ENCODE results near the gene ARHGEF4.

Gene ARHGEF4

GRCh38 chr2:130853391-130853790, 16.7 kb downstream of the ARHGEF4 start:
- DNase-seq = no peak

GRCh38 chr2:130854301-130854700, 17.6 kb downstream of the ARHGEF4 start:
- no peak for DNase-seq

- no peak for DNase-seq
Observed at GRCh38 chr2:130864830-130865800, 28.4 kb downstream of the ARHGEF4 start.

GRCh38 chr2:130869441-130870160, 32.9 kb downstream of the ARHGEF4 start:
- DNase-seq = no peak

- no peak for DNase-seq
Observed at GRCh38 chr2:130870161-130870485, 33.4 kb downstream of the ARHGEF4 start.

- DNase-seq = no peak
Observed at GRCh38 chr2:130870779-130871178, 34.1 kb downstream of the ARHGEF4 start.

- DNase-seq = no peak
Observed at GRCh38 chr2:130871843-130872740, 35.4 kb downstream of the ARHGEF4 start.

GRCh38 chr2:130872741-130873125, 36.0 kb downstream of the ARHGEF4 start:
- DNase-seq = no peak

GRCh38 chr2:130873700-130874346, 37.1 kb downstream of the ARHGEF4 start:
- peak; percentile 76 for DNase-seq

- DNase-seq = no peak
Observed at GRCh38 chr2:130874512-130874911, 37.8 kb downstream of the ARHGEF4 start.

- DNase-seq = no peak
Observed at GRCh38 chr2:130875935-130876334, 39.2 kb downstream of the ARHGEF4 start.

- no peak for DNase-seq
Observed at GRCh38 chr2:130877258-130877657, 40.5 kb downstream of the ARHGEF4 start.

GRCh38 chr2:130878316-130878715, 41.6 kb downstream of the ARHGEF4 start:
- DNase-seq = no peak

GRCh38 chr2:130878933-130879332, 42.2 kb downstream of the ARHGEF4 start:
- DNase-seq = no peak

GRCh38 chr2:130882111-130882690, 45.5 kb downstream of the ARHGEF4 start:
- DNase-seq = no peak

- DNase-seq = no peak
Observed at GRCh38 chr2:130882991-130883390, 46.3 kb downstream of the ARHGEF4 start.

GRCh38 chr2:130883496-130883895, 46.8 kb downstream of the ARHGEF4 start:
- no peak for DNase-seq

- DNase-seq = no peak
Observed at GRCh38 chr2:130884013-130884412, 47.3 kb downstream of the ARHGEF4 start.

GRCh38 chr2:130884503-130884902, 47.8 kb downstream of the ARHGEF4 start:
- DNase-seq = no peak

GRCh38 chr2:130887643-130888042, 50.9 kb downstream of the ARHGEF4 start:
- DNase-seq = no peak

GRCh38 chr2:130890941-130891669, 54.4 kb downstream of the ARHGEF4 start:
- no peak for DNase-seq
